ENCODE measurements around the gene GJC2. TPM values are rescaled to one million over a fixed set of nuclear protein-coding genes. Genes with fewer than 3 reads are reported as not detected.
A peak's percentile ranks its signal among the peaks of the same experiment; 100 is the strongest.

The GJC2 gene
- polyA plus RNA-seq, 1 donor (not counting 4 experiments of a cell fraction or from before 2014, with no cell fraction given), result 0.58 TPM

- no peaks in the 10 kb centered on the region for H3K36me3 ChIP-seq (ENCODE audit: control insufficient read depth in 2 of 2, extremely low read depth in 1 of 2, insufficient read depth in 2 of 2, low read length in 2 of 2)
- no peak overlapping the region for H3K4me2 ChIP-seq (ENCODE audit: control insufficient read depth, extremely low read depth, insufficient read depth, low read depth, low read length)
- no peaks in the 10 kb centered on the region for H3K27me3 ChIP-seq (ENCODE audit: control insufficient read depth, extremely low read depth, insufficient read depth, low read length)
- dilution Hi-C loops (cut with MboI; ENCODE audit: extremely low pct_ligation_motif_present, low sequenced_read_pairs), result no loop called here
- H3K27ac ChIP-seq (ENCODE audit: control insufficient read depth, insufficient read depth, low read length), result no peak overlapping the region
- H3K4me1 ChIP-seq (ENCODE audit: control insufficient read depth, extremely low read depth, insufficient read depth, low read length), result peaks cover 46% of the 10 kb centered on the region
- no peaks in the 10 kb centered on the region for H3K79me2 ChIP-seq (ENCODE audit: control insufficient read depth, insufficient read depth, low read length)
- H2AFZ ChIP-seq (ENCODE audit: control insufficient read depth, low read length), result no peak overlapping the region
- H3K4me3 ChIP-seq (ENCODE audit: control insufficient read depth in 2 of 3, extremely low read depth in 1 of 3, insufficient read depth in 2 of 3, low read depth in 1 of 3, low read length in 3 of 3), result no peak overlapping the region
- H3K9ac ChIP-seq (ENCODE audit: control insufficient read depth, extremely low read depth, insufficient read depth, low read length), result no peak overlapping the region
- FAIRE-seq (no peak), DNase-seq (ENCODE audit: low read depth, low spot score) (no peak)
- TF ChIP-seq EZH2 (IDR thresholded peaks at IDR 0.05; ENCODE audit: low read length), result no peak
- no peaks in the 10 kb centered on the region for H4K20me1 ChIP-seq (ENCODE audit: control insufficient read depth, extremely low read depth, insufficient read depth, low read length)
- no peaks in the 10 kb centered on the region for H3K9me3 ChIP-seq (ENCODE audit: control insufficient read depth, low read depth, low read length)
- no peaks in the 10 kb centered on the region for H3K9me1 ChIP-seq (ENCODE audit: control insufficient read depth, extremely low read depth, insufficient read depth, low read length)
Observed at GRCh38 chr1:228160201-228160761, 10.6 kb downstream of the GJC2 start.

GRCh38 chr1:228161362-228161761 is 11.6 kb downstream of the GJC2 start:
- peak overlapping the region; percentile 93 for H3K27ac ChIP-seq (ENCODE audit: control insufficient read depth, insufficient read depth, low read length)
- H3K4me1 ChIP-seq (ENCODE audit: control insufficient read depth, extremely low read depth, insufficient read depth, low read length), result peaks cover 43% of the 10 kb centered on the region
- H3K27me3 ChIP-seq (ENCODE audit: control insufficient read depth, extremely low read depth, insufficient read depth, low read length), result no peaks in the 10 kb centered on the region
- TF ChIP-seq EZH2 (IDR thresholded peaks at IDR 0.05; ENCODE audit: low read length) (no peak), CTCF (optimal IDR thresholded peaks at IDR 0.05 in 1 of 3, IDR thresholded peaks at IDR 0.05 in 1 of 3, conservative IDR thresholded peaks at IDR 0.05 in 1 of 3; ENCODE audit: extremely low read depth in 1 of 3, insufficient read depth in 2 of 3, low read length in 3 of 3) (no peak)
- no peaks in the 10 kb centered on the region for H3K9me1 ChIP-seq (ENCODE audit: control insufficient read depth, extremely low read depth, insufficient read depth, low read length)
- no peak overlapping the region for H2AFZ ChIP-seq (ENCODE audit: control insufficient read depth, low read length)
- dilution Hi-C loops (cut with MboI; ENCODE audit: extremely low pct_ligation_motif_present, low sequenced_read_pairs), result no loop called here
- H3K9ac ChIP-seq (ENCODE audit: control insufficient read depth, extremely low read depth, insufficient read depth, low read length), result peak overlapping the region; percentile 87
- peak overlapping the region; percentile 85 for H3K4me2 ChIP-seq (ENCODE audit: control insufficient read depth, extremely low read depth, insufficient read depth, low read depth, low read length)
- no peaks in the 10 kb centered on the region for H3K9me3 ChIP-seq (ENCODE audit: control insufficient read depth, low read depth, low read length)
- FAIRE-seq (peak; percentile 44), DNase-seq (ENCODE audit: low read depth, low spot score) (no peak)
- peaks cover 2% of the 10 kb centered on the region for H3K79me2 ChIP-seq (ENCODE audit: control insufficient read depth, insufficient read depth, low read length)
- no peaks in the 10 kb centered on the region for H4K20me1 ChIP-seq (ENCODE audit: control insufficient read depth, extremely low read depth, insufficient read depth, low read length)
- H3K36me3 ChIP-seq (ENCODE audit: control insufficient read depth in 2 of 2, extremely low read depth in 1 of 2, insufficient read depth in 2 of 2, low read length in 2 of 2), result no peaks in the 10 kb centered on the region
- no peak overlapping the region for H3K4me3 ChIP-seq (ENCODE audit: control insufficient read depth in 2 of 3, extremely low read depth in 1 of 3, insufficient read depth in 2 of 3, low read depth in 1 of 3, low read length in 3 of 3)

GRCh38 chr1:228161866-228162265 is 12.1 kb downstream of the GJC2 start:
- no peak for DNase-seq (ENCODE audit: low read depth, low spot score)
- H3K4me3 ChIP-seq (ENCODE audit: control insufficient read depth in 2 of 3, extremely low read depth in 1 of 3, insufficient read depth in 2 of 3, low read depth in 1 of 3, low read length in 3 of 3), result no peak overlapping the region
- H3K27me3 ChIP-seq (ENCODE audit: control insufficient read depth, extremely low read depth, insufficient read depth, low read length), result no peaks in the 10 kb centered on the region
- H3K9me3 ChIP-seq (ENCODE audit: control insufficient read depth, low read depth, low read length), result no peaks in the 10 kb centered on the region
- dilution Hi-C loops (cut with MboI; ENCODE audit: extremely low pct_ligation_motif_present, low sequenced_read_pairs), result no loop called here
- H3K4me1 ChIP-seq (ENCODE audit: control insufficient read depth, extremely low read depth, insufficient read depth, low read length), result peaks cover 48% of the 10 kb centered on the region
- no peaks in the 10 kb centered on the region for H4K20me1 ChIP-seq (ENCODE audit: control insufficient read depth, extremely low read depth, insufficient read depth, low read length)
- FAIRE-seq, result peak; percentile 13
- peak overlapping the region; percentile 93 for H3K27ac ChIP-seq (ENCODE audit: control insufficient read depth, insufficient read depth, low read length)
- H3K36me3 ChIP-seq (ENCODE audit: control insufficient read depth in 2 of 2, extremely low read depth in 1 of 2, insufficient read depth in 2 of 2, low read length in 2 of 2), result no peaks in the 10 kb centered on the region
- H3K9me1 ChIP-seq (ENCODE audit: control insufficient read depth, extremely low read depth, insufficient read depth, low read length), result no peaks in the 10 kb centered on the region
- TF ChIP-seq CTCF (optimal IDR thresholded peaks at IDR 0.05 in 1 of 3, IDR thresholded peaks at IDR 0.05 in 1 of 3, conservative IDR thresholded peaks at IDR 0.05 in 1 of 3; ENCODE audit: extremely low read depth in 1 of 3, insufficient read depth in 2 of 3, low read length in 3 of 3), result no peak
- H2AFZ ChIP-seq (ENCODE audit: control insufficient read depth, low read length), result no peak overlapping the region
- peak overlapping the region; percentile 87 for H3K9ac ChIP-seq (ENCODE audit: control insufficient read depth, extremely low read depth, insufficient read depth, low read length)
- H3K79me2 ChIP-seq (ENCODE audit: control insufficient read depth, insufficient read depth, low read length), result peaks cover 7% of the 10 kb centered on the region
- H3K4me2 ChIP-seq (ENCODE audit: control insufficient read depth, extremely low read depth, insufficient read depth, low read depth, low read length), result peak overlapping the region; percentile 85

Measured in keratinocyte (primary cell).